ENCODE data around the gene CNST.

Gene CNST

DNA sequence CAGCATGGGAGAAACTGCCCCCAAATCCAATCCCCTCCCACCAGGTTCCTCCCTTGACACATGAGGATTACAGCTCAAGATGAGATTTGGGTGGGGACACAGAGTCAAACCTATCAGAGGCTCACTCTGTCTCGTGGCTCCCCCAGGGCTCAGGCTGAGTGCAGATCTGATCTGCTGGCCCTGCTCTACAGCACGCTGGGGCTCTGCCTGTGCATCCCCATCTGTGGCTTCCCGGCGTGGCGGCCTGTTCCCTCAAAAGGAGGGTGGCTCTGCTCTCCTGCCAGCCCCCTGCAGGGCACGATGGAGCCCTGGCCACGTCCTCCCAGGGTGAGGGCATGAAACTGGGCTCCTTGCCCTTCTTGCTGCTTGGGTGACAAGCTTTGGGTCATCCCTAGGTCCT is 39.3 kb upstream of the CNST start:
- H3K4me1 ChIP-seq = no peaks in the 10 kb centered on the region
- no peaks in the 10 kb centered on the region for H3K27me3 ChIP-seq
- no peak overlapping the region for H3K4me3 ChIP-seq (ENCODE audit: low read depth, low read length)
- no peak for DNase-seq
- no peak for TF ChIP-seq CTCF (IDR thresholded peaks at IDR 0.05; ENCODE audit: low read depth, low read length)
- H3K9me3 ChIP-seq = no peaks in the 10 kb centered on the region; the same call in 1 of the 2 replicates
- no peaks in the 10 kb centered on the region; the same call in 1 of the 2 replicates for H3K36me3 ChIP-seq

- H3K4me1 ChIP-seq = no peaks in the 10 kb centered on the region
- H3K9me3 ChIP-seq = no peaks in the 10 kb centered on the region; the same call in 1 of the 2 replicates
- no peak for TF ChIP-seq CTCF (IDR thresholded peaks at IDR 0.05; ENCODE audit: low read depth, low read length)
- H3K27me3 ChIP-seq = no peaks in the 10 kb centered on the region
- H3K36me3 ChIP-seq = no peaks in the 10 kb centered on the region; the same call in 1 of the 2 replicates
- H3K4me3 ChIP-seq (ENCODE audit: low read depth, low read length) = no peak overlapping the region
- no peak for DNase-seq
Observed at GRCh38 chr1:246527402-246528088, 38.7 kb upstream of the CNST start.

DNA sequence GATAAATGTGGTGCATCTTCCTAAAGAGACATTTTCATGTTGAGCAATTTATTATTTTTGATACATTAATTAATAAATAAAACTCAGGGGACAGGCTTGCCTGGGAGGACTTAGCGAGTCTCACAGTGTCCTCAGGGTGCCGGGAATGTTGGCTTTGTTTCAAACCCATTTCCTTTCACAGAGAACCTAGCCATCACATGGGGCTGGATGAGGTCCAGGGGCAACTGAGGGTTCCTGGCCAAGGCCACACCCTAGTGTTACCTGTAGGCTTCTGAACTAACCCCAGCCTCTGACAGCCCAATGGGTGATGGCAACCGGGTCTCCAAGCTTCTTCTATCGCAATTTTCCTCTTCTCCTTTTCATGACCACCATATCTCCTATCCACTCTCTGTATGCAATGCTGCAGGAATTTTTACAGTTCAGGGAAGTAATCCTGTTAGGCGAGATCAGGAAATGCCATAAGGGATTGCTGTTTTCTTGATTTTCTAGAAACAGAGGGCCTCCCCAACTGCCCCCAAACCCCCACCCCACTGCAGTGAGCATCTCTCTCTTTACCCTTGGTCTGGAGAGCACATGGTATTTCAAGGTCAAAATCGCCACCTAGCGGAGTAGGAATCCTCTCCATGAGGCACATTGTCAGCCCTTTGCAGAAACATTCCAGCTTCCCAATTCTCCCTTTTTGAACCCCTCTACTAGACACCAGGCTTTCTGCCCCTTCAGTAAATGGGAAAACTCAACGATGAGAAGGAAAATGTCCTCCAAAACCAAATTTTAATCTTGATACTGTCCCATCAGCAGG is 37.1 kb upstream of the CNST start:
- Histone ChIP-seq H3K27me3 (no peaks in the 10 kb centered on the region), H3K4me3 (ENCODE audit: low read depth, low read length) (no peak overlapping the region), H3K9me3 (no peaks in the 10 kb centered on the region; the same call in 1 of the 2 replicates), H3K4me1 (no peaks in the 10 kb centered on the region), H3K36me3 (no peaks in the 10 kb centered on the region; the same call in 1 of the 2 replicates)
- no peak for DNase-seq
- no peak for TF ChIP-seq CTCF (IDR thresholded peaks at IDR 0.05; ENCODE audit: low read depth, low read length)

- Histone ChIP-seq H3K4me3 (ENCODE audit: low read depth, low read length) (no peak overlapping the region), H3K9me3 (no peaks in the 10 kb centered on the region; the same call in 1 of the 2 replicates), H3K36me3 (no peaks in the 10 kb centered on the region; the same call in 1 of the 2 replicates), H3K27me3 (no peaks in the 10 kb centered on the region), H3K4me1 (no peaks in the 10 kb centered on the region)
- no peak for DNase-seq
- no peak for TF ChIP-seq CTCF (IDR thresholded peaks at IDR 0.05; ENCODE audit: low read depth, low read length)
Observed at GRCh38 chr1:246530482-246530881, 35.8 kb upstream of the CNST start.

DNA sequence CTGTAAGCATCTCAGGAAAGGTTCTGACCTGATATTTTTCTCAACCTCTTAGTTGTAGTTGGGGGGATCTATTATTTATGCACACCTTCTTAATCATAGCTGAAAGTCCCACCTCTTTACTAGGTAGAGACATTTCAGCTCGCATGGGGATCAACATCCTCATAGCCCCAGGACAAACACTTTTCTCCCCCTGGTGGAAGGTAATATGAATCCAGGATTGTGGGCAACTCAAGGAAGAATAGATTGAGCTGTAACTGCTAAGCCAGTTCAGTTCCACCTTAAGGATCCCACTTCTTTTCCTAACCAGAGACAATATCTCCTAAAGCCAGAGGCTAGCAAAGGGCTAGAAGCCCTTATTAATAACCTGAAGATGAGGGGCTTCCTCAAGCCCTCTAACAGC is 33.7 kb upstream of the CNST start:
- no peaks in the 10 kb centered on the region; the same call in 1 of the 2 replicates for H3K36me3 ChIP-seq
- peak; percentile 35 for TF ChIP-seq CTCF (IDR thresholded peaks at IDR 0.05; ENCODE audit: low read depth, low read length)
- no peaks in the 10 kb centered on the region for H3K27me3 ChIP-seq
- no peak overlapping the region for H3K4me3 ChIP-seq (ENCODE audit: low read depth, low read length)
- no peaks in the 10 kb centered on the region for H3K4me1 ChIP-seq
- no peak for DNase-seq
- no peaks in the 10 kb centered on the region; the same call in 1 of the 2 replicates for H3K9me3 ChIP-seq
